BLaER1 (cell line): ENCODE measurements around the gene EVI5L.
"Not testable (repeated sequence)": the region's sequence is repeated elsewhere in the genome, so short reads cannot be mapped to it uniquely, and the experiment has no call there.

Source experiments
- H3K27ac ChIP-seq: shearing (Covaris generic); formaldehyde crosslinking; 2 replicates; pipeline ENCODE4 v1.8.1; 2022
- H3K27me3 ChIP-seq: shearing (Covaris generic); formaldehyde crosslinking; 2 replicates; pipeline ENCODE4 v1.8.1; 2022
- H3K36me3 ChIP-seq: shearing (Covaris generic); formaldehyde crosslinking; 2 replicates; pipeline ENCODE4 v1.8.1; 2022
- H3K4me1 ChIP-seq: shearing (Covaris generic); formaldehyde crosslinking; 2 replicates; pipeline ENCODE4 v1.8.1; 2022
- H3K4me2 ChIP-seq: shearing (Covaris generic); formaldehyde crosslinking; 2 replicates; pipeline ENCODE4 v1.8.1; 2022
- H3K4me3 ChIP-seq: shearing (Covaris generic); formaldehyde crosslinking; 2 replicates; pipeline ENCODE4 v1.8.1; 2022
- H3K9ac ChIP-seq: shearing (Covaris generic); formaldehyde crosslinking; 2 replicates; pipeline ENCODE4 v1.8.1; 2022
- H3K9me3 ChIP-seq: shearing (Covaris generic); formaldehyde crosslinking; 2 replicates; pipeline ENCODE4 v1.8.1; 2022
- H4K20me1 ChIP-seq: shearing (Covaris generic); formaldehyde crosslinking; 2 replicates; pipeline ENCODE4 v1.8.1; 2022
- Cebpa-rat ChIP-seq: shearing (Covaris generic); IDR thresholded peaks from 2 replicates; pipeline ENCODE4 v1.8.1; 2022

EVI5L gene

DNA sequence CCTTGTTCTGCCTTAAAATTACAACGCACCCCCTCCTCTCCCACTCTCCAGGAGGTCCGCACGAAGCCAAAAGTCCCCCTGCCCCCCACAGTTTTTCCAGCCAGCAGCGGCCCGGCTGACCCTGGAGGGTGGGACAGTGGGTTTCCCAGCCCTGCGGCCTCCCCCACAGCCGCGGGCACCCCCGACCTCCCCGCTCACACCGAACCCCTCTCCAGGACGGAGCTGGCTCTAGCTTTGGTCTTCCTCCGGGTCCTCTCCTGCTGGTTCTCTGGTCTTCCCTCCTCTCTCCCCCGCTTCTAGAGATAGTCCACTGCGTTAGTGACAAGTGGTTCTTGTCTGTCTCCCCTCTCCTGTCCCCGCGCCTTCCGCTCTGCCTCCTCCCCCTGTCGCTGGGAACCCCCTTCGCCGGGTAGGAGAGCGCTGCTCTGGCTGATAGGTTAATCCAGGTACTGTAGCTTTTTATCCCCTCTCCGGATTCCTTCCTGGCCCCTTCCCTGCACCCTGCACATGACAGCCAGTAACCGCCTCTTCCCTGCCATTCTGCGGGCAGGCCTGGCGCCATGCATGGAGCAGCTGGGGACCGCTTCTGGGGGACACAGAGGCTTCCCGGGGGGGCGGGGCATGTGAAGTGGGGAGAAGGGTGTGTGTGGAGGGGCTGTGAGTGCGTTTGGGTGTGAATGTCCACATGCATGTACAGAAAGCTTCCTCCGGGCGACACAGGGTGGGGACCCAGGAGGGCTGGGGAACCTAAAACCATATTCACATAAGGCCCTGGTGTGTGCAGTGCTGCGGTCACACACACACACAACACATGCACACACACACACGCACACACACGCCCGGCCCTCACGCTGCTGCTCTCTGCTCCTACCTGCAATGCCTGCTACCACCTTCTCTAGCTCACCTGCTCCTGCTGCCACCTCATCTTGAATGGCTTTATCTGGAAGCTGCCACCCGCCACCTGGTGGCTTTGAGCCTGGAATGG is 27.0 kb downstream of the EVI5L start:
- no peak overlapping the region for H3K9ac ChIP-seq
- peaks cover 45% of the 10 kb centered on the region for H3K4me1 ChIP-seq
- no peak overlapping the region for H3K4me3 ChIP-seq
- peaks cover 17% of the 10 kb centered on the region; the same call in 1 of the 2 replicates for H4K20me1 ChIP-seq
- no peaks in the 10 kb centered on the region for H3K36me3 ChIP-seq
- no peak overlapping the region for H3K4me2 ChIP-seq
- peaks cover 20% of the 10 kb centered on the region for H3K27me3 ChIP-seq
- TF ChIP-seq Cebpa-rat, result no peak
- H3K27ac ChIP-seq, result no peak overlapping the region
- H3K9me3 ChIP-seq, result no peaks in the 10 kb centered on the region

- H3K4me3 ChIP-seq, result no peak overlapping the region
- TF ChIP-seq Cebpa-rat, result no peak
- H3K4me2 ChIP-seq, result peak overlapping the region; percentile 88
- peaks cover 49% of the 10 kb centered on the region for H3K4me1 ChIP-seq
- no peak overlapping the region for H3K27ac ChIP-seq
- peaks cover 23% of the 10 kb centered on the region for H3K27me3 ChIP-seq
- no peak overlapping the region for H3K9ac ChIP-seq
- no peaks in the 10 kb centered on the region for H3K36me3 ChIP-seq
- peaks cover 18% of the 10 kb centered on the region; the same call in 1 of the 2 replicates for H4K20me1 ChIP-seq
- no peaks in the 10 kb centered on the region for H3K9me3 ChIP-seq
These were observed 27.7 kb downstream of the EVI5L start for GRCh38 chr19:7857727-7858108.

DNA sequence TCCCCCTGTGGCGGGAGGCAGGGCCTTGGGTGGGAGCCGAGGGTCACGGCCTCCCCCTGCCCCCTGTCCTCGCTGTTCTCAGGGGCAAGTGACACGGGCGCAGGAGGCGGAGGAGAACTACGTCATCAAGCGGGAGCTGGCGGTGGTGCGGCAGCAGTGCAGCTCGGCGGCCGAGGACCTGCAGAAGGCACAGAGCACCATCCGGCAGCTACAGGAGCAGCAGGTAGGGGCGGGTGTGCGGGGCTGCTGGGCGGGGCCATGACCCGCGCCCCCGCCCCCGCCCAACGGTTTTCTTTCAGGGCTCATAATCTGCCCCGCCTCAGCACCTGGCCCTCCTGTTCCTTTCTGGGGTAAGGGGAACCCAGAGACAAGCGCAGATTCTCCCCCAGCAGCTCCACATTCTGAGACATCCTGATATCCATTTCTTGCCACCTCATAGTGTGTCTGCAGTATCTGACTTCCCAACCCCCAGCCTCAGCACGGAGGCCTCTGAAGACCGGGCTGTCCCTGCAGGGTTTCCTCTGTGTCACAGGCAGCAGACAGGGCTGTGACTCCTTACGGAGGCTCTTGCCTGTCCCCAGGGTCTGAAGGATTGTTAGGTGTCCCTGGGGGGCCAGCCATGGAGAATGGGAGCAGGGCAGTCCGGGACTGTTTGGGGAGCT is 28.2 kb downstream of the EVI5L start:
- peak overlapping the region; percentile 88 for H3K4me2 ChIP-seq
- no peak for TF ChIP-seq Cebpa-rat
- no peaks in the 10 kb centered on the region for H3K36me3 ChIP-seq
- H3K27me3 ChIP-seq, result peaks cover 26% of the 10 kb centered on the region
- peaks cover 46% of the 10 kb centered on the region for H3K4me1 ChIP-seq
- peak overlapping the region; percentile 37; the same call in 1 of the 2 replicates for H3K4me3 ChIP-seq
- no peak overlapping the region for H3K27ac ChIP-seq
- no peaks in the 10 kb centered on the region for H3K9me3 ChIP-seq
- H4K20me1 ChIP-seq, result peaks cover 21% of the 10 kb centered on the region
- H3K9ac ChIP-seq, result peak overlapping the region; percentile 61; the same call in 1 of the 2 replicates

GRCh38 chr19:7859087-7859486 is 29.1 kb downstream of the EVI5L start:
- not testable (repeated sequence) for H3K9me3 ChIP-seq, H3K36me3 ChIP-seq, H3K27ac ChIP-seq, H3K4me3 ChIP-seq, H3K9ac ChIP-seq
- Histone ChIP-seq H3K27me3 (peaks cover 35% of the 10 kb centered on the region), H4K20me1 (peaks cover 21% of the 10 kb centered on the region), H3K4me2 (peak overlapping the region; percentile 88; the same call in 1 of the 2 replicates), H3K4me1 (peaks cover 49% of the 10 kb centered on the region)

- Histone ChIP-seq H4K20me1 (peaks cover 30% of the 10 kb centered on the region), H3K36me3 (no peaks in the 10 kb centered on the region), H3K9me3 (no peaks in the 10 kb centered on the region), H3K4me2 (peak overlapping the region; percentile 100; the same call in 1 of the 2 replicates), H3K4me1 (peaks cover 57% of the 10 kb centered on the region), H3K9ac (no peak overlapping the region), H3K27ac (no peak overlapping the region), H3K4me3 (no peak overlapping the region), H3K27me3 (peaks cover 45% of the 10 kb centered on the region)
- no peak for TF ChIP-seq Cebpa-rat
These were observed 30.1 kb downstream of the EVI5L start for GRCh38 chr19:7859831-7860713.

- Histone ChIP-seq H3K4me2 (peak overlapping the region; percentile 100), H4K20me1 (peaks cover 32% of the 10 kb centered on the region), H3K4me3 (no peak overlapping the region), H3K4me1 (peaks cover 63% of the 10 kb centered on the region), H3K27ac (no peak overlapping the region), H3K27me3 (peaks cover 51% of the 10 kb centered on the region), H3K9me3 (no peaks in the 10 kb centered on the region), H3K36me3 (no peaks in the 10 kb centered on the region), H3K9ac (0 out of 2 replicates have a peak overlapping the region, but pooled peaks have one; percentile 32)
- TF ChIP-seq Cebpa-rat, result no peak
These were observed 30.9 kb downstream of the EVI5L start for GRCh38 chr19:7860714-7861618.

DNA sequence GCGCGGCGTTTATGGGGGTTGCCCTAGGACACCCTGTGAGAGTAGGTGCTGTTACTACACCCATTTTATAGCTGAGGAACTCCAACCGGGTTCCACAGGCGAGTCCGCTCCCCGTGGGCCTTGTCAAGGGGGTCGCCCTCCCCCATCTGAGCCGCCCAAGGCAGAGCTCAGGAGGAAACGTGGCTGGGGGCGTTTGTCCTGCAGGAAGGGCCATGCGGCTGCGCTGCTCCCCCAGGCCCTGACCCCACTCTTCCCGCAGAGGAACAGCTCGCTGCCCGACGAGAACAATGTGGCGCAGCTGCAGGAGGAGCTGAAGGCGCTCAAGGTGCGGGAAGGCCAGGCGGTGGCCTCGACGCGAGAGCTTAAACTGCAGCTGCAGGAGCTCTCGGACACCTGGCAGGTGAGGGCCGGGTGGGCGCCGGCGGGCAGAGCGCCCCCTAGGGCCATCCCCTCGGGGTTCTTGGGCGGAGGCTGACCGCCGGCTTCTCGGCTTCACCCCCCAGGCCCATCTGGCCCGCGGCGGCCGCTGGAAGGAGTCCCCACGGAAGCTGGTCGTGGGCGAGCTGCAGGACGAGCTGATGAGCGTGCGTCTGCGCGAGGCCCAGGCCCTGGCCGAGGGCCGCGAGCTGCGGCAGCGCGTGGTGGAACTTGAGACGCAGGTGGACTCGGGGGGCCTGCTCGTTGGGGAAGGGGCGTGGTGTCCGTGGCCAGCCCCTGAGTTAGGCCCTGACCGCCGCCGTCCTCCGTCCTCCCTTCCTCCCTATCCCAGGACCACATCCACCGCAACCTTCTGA is 31.8 kb downstream of the EVI5L start:
- H3K27me3 ChIP-seq, result peaks cover 53% of the 10 kb centered on the region
- H3K27ac ChIP-seq, result no peak overlapping the region
- H3K4me3 ChIP-seq, result peak overlapping the region; percentile 66
- H3K4me1 ChIP-seq, result peaks cover 63% of the 10 kb centered on the region
- H3K9me3 ChIP-seq, result no peaks in the 10 kb centered on the region
- H3K36me3 ChIP-seq, result no peaks in the 10 kb centered on the region
- H3K4me2 ChIP-seq, result peak overlapping the region; percentile 100
- H3K9ac ChIP-seq, result peak overlapping the region; percentile 32; the same call in 1 of the 2 replicates
- peaks cover 32% of the 10 kb centered on the region for H4K20me1 ChIP-seq
- no peak for TF ChIP-seq Cebpa-rat

DNA sequence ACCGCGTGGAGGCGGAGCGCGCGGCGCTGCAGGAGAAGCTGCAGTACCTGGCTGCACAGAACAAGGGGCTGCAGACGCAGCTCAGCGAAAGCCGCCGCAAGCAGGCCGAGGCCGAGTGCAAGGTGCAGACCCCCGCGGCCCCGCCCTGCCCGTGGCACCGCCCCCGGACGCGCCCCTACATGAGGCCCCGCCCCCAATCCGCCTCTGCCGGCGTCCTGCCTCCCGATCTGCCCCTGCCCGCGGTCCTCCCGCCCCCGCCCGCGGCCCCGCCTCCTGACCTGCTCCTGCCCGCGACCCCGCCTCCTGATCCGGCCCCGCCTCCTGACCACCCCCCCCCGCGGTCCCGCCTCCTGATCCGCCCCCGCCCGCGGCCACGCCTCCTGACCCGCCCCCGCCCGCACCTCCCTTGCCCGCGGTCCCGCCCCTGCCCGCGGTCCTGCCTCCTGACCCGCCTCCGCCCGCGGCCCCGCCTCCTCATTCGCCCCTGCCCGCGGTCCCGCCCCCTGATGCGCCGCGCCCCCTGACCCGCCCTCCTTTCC is 32.5 kb downstream of the EVI5L start:
- no peaks in the 10 kb centered on the region for H3K9me3 ChIP-seq
- H3K4me3 ChIP-seq, result peak overlapping the region; percentile 66
- peaks cover 53% of the 10 kb centered on the region for H3K27me3 ChIP-seq
- no peak overlapping the region for H3K27ac ChIP-seq
- no peak for TF ChIP-seq Cebpa-rat
- peaks cover 63% of the 10 kb centered on the region for H3K4me1 ChIP-seq
- H4K20me1 ChIP-seq, result peaks cover 32% of the 10 kb centered on the region
- H3K4me2 ChIP-seq, result peak overlapping the region; percentile 100
- H3K36me3 ChIP-seq, result no peaks in the 10 kb centered on the region
- H3K9ac ChIP-seq, result peak overlapping the region; percentile 32; the same call in 1 of the 2 replicates
